ENCODE data around the gene PIP5K1B.

The PIP5K1B gene

GRCh38 chr9:68949271-68950000, 244.4 kb downstream of the PIP5K1B start:
- Histone ChIP-seq H3K36me3 (ENCODE audit: control insufficient read depth, insufficient read depth, low read length) (no peaks in the 10 kb centered on the region), H3K9ac (ENCODE audit: low read length) (no peak overlapping the region), H3K27ac (ENCODE audit: low read depth, low read length) (peak overlapping the region; percentile 1), H3K27me3 (ENCODE audit: control insufficient read depth, insufficient read depth, low read length) (no peaks in the 10 kb centered on the region), H3K4me3 (ENCODE audit: low read length) (no peak overlapping the region), H3K4me1 (ENCODE audit: control insufficient read depth, insufficient read depth, low read length) (no peaks in the 10 kb centered on the region)

DNA sequence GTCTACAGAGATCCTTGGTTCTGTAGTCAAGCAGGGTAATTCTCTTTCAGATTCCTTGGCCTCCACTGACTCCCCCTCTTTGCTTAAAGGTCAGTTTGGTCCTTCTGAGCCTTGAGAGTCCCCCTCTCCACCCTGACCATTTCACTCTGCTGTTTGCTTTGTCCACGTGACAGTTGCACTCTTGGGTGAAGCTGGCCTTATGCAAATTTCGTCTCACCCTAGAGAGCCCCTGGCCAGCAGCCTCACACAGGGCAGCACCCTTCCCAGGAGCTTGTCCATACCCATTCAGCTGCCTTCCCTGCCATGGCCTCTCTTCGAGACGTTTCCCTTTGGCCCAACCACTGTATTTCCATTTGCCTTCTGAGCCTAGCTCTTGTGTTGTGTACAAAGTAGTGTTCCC, 245.1 kb downstream of the PIP5K1B start:
- Histone ChIP-seq H3K27me3 (ENCODE audit: control insufficient read depth, insufficient read depth, low read length) (no peaks in the 10 kb centered on the region), H3K27ac (ENCODE audit: low read depth, low read length) (peak overlapping the region; percentile 1), H3K4me1 (ENCODE audit: control insufficient read depth, insufficient read depth, low read length) (peaks cover 5% of the 10 kb centered on the region), H3K36me3 (ENCODE audit: control insufficient read depth, insufficient read depth, low read length) (no peaks in the 10 kb centered on the region), H3K4me3 (ENCODE audit: low read length) (no peak overlapping the region), H3K9ac (ENCODE audit: low read length) (no peak overlapping the region)

DNA sequence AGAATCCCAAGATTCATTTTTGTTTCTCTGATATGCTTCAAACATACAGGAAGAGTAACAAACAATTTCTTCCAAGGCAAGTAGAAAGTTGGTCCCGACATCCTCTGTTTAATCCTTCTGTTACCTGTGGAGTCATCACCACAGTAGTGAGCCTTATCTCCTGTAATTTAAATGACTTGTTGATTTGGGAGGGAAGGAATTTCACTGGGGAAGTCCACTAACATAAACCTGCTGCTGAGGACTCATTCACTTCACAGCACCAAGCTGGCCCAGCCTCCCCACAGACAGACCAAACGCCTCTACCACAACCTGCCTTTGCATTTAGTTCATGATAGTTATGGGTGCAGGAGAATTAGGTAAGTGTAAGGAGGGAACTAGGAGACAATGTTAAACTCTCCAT, 245.6 kb downstream of the PIP5K1B start:
- H3K4me3 ChIP-seq (ENCODE audit: low read length), result no peak overlapping the region
- no peak overlapping the region for H3K27ac ChIP-seq (ENCODE audit: low read depth, low read length)
- H3K27me3 ChIP-seq (ENCODE audit: control insufficient read depth, insufficient read depth, low read length), result no peaks in the 10 kb centered on the region
- peaks cover 8% of the 10 kb centered on the region for H3K4me1 ChIP-seq (ENCODE audit: control insufficient read depth, insufficient read depth, low read length)
- no peaks in the 10 kb centered on the region for H3K36me3 ChIP-seq (ENCODE audit: control insufficient read depth, insufficient read depth, low read length)
- no peak overlapping the region for H3K9ac ChIP-seq (ENCODE audit: low read length)

DNA sequence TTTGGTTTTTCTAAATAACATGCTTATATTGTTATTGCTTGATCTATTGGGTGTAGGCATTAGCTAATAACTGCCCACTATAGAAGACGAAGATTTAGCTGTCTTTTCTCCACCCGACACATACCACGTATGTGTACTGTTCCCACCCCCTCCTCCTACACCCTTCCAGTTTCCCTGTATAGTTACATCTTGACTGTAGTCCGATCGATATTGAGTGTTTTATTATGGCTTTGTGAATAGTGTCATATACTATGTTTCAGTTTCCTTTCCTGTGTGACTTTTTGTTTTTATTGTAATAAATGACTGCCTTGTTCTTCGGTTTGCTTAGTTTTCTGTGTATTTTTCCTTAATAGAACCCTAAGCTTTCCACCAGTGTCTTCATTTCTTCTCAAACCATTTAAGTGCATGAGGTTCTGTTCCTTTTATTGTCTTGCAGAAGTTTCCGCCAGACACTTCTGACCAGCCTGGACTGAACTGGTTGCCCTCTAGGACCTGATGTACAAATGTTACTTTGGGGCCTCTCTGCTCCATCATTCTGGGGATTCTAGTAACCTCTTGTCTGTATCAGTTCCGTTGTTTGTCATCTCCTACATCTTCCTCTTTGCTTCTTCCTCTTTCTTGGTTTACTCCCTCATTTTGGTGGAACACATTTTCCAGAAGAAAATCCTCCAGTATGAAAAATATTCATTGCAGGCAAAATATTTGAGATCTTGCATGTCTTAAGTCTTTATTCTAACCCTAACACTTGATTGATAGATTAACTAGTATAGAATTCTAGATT, 247.0 kb downstream of the PIP5K1B start:
- H3K27ac ChIP-seq (ENCODE audit: low read depth, low read length), result no peak overlapping the region
- no peaks in the 10 kb centered on the region for H3K27me3 ChIP-seq (ENCODE audit: control insufficient read depth, insufficient read depth, low read length)
- H3K4me3 ChIP-seq (ENCODE audit: low read length), result no peak overlapping the region
- H3K36me3 ChIP-seq (ENCODE audit: control insufficient read depth, insufficient read depth, low read length), result no peaks in the 10 kb centered on the region
- H3K4me1 ChIP-seq (ENCODE audit: control insufficient read depth, insufficient read depth, low read length), result peaks cover 8% of the 10 kb centered on the region
- no peak overlapping the region for H3K9ac ChIP-seq (ENCODE audit: low read length)

DNA sequence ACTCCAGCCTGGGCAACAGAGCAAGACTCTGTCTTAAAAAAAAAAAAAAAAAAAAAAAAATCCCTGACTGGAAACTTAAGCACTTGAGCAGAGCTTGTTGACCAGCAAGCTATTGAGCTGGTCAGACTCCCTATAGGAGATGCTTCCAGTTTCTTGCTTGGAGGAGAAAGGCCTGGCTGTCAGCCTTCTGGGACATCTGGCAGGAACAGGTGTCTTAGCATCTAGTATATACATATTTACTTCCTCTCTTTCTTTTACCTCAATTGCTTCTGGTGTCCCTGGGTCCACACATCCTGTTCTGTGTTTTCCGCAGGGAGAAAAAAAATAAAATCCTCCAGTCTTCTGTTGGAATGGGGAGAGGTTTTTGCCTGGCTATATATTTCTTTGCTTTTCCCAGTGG, 248.7 kb downstream of the PIP5K1B start:
- H3K36me3 ChIP-seq (ENCODE audit: control insufficient read depth, insufficient read depth, low read length), result no peaks in the 10 kb centered on the region
- no peaks in the 10 kb centered on the region for H3K27me3 ChIP-seq (ENCODE audit: control insufficient read depth, insufficient read depth, low read length)
- no peak overlapping the region for H3K4me3 ChIP-seq (ENCODE audit: low read length)
- H3K9ac ChIP-seq (ENCODE audit: low read length), result no peak overlapping the region
- peaks cover 8% of the 10 kb centered on the region for H3K4me1 ChIP-seq (ENCODE audit: control insufficient read depth, insufficient read depth, low read length)
- H3K27ac ChIP-seq (ENCODE audit: low read depth, low read length), result no peak overlapping the region

GRCh38 chr9:68955330-68955729, 250.3 kb downstream of the PIP5K1B start:
- peaks cover 8% of the 10 kb centered on the region for H3K4me1 ChIP-seq (ENCODE audit: control insufficient read depth, insufficient read depth, low read length)
- H3K4me3 ChIP-seq (ENCODE audit: low read length), result no peak overlapping the region
- H3K36me3 ChIP-seq (ENCODE audit: control insufficient read depth, insufficient read depth, low read length), result no peaks in the 10 kb centered on the region
- H3K27ac ChIP-seq (ENCODE audit: low read depth, low read length), result peak overlapping the region; percentile 44
- no peaks in the 10 kb centered on the region for H3K27me3 ChIP-seq (ENCODE audit: control insufficient read depth, insufficient read depth, low read length)
- no peak overlapping the region for H3K9ac ChIP-seq (ENCODE audit: low read length)

GRCh38 chr9:68957479-68957878, 252.4 kb downstream of the PIP5K1B start:
- no peak overlapping the region for H3K27ac ChIP-seq (ENCODE audit: low read depth, low read length)
- H3K9ac ChIP-seq (ENCODE audit: low read length), result no peak overlapping the region
- H3K27me3 ChIP-seq (ENCODE audit: control insufficient read depth, insufficient read depth, low read length), result no peaks in the 10 kb centered on the region
- H3K36me3 ChIP-seq (ENCODE audit: control insufficient read depth, insufficient read depth, low read length), result no peaks in the 10 kb centered on the region
- peaks cover 8% of the 10 kb centered on the region for H3K4me1 ChIP-seq (ENCODE audit: control insufficient read depth, insufficient read depth, low read length)
- H3K4me3 ChIP-seq (ENCODE audit: low read length), result no peak overlapping the region

DNA sequence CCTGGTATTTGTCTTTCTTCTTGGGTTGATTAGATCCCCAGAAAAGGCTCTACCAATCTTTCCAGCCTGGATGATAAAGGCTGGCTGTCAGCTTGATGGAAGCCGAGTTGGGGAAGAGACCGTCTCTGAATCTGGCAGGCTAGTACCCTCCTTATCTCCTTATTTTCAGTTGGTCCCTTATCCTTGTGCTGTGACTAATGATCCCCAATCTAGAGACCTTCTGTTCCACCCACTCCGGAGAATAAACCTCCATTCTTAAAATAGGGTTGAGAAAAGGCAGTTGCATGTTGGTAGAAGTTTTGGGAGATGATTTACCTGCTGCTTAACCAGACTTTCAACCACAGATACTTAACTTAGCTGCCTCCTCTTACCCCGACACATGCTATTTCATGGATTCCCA, 256.5 kb downstream of the PIP5K1B start:
- no peak overlapping the region for H3K27ac ChIP-seq (ENCODE audit: low read depth, low read length)
- no peaks in the 10 kb centered on the region for H3K27me3 ChIP-seq (ENCODE audit: control insufficient read depth, insufficient read depth, low read length)
- H3K4me3 ChIP-seq (ENCODE audit: low read length), result no peak overlapping the region
- H3K36me3 ChIP-seq (ENCODE audit: control insufficient read depth, insufficient read depth, low read length), result no peaks in the 10 kb centered on the region
- no peak overlapping the region for H3K9ac ChIP-seq (ENCODE audit: low read length)
- no peaks in the 10 kb centered on the region for H3K4me1 ChIP-seq (ENCODE audit: control insufficient read depth, insufficient read depth, low read length)

GRCh38 chr9:68963416-68963815, 258.4 kb downstream of the PIP5K1B start:
- no peaks in the 10 kb centered on the region for H3K36me3 ChIP-seq (ENCODE audit: control insufficient read depth, insufficient read depth, low read length)
- H3K4me1 ChIP-seq (ENCODE audit: control insufficient read depth, insufficient read depth, low read length), result no peaks in the 10 kb centered on the region
- H3K4me3 ChIP-seq (ENCODE audit: low read length), result no peak overlapping the region
- no peaks in the 10 kb centered on the region for H3K27me3 ChIP-seq (ENCODE audit: control insufficient read depth, insufficient read depth, low read length)
- no peak overlapping the region for H3K9ac ChIP-seq (ENCODE audit: low read length)
- no peak overlapping the region for H3K27ac ChIP-seq (ENCODE audit: low read depth, low read length)

DNA sequence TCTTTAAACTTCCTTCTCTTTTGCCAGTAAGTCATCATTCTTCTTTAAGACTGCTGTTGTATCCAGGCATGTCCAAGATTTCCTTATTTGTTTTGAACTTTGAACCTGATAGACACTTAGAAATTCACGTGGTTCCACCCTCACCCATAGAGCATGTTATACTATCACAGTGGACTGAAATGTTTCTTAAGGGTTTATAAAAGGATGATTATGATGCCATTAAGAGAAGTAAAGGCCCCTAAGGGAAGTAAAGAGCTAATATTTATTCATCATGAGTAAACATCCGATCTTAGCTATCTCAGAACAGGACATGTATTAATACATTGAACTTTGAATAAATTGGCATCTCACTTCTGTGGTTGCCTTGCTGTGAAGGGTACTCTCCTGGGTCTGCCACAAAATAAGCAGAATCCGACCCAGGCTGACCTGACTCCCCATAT, 259.1 kb downstream of the PIP5K1B start:
- no peak overlapping the region for H3K4me3 ChIP-seq (ENCODE audit: low read length)
- no peaks in the 10 kb centered on the region for H3K27me3 ChIP-seq (ENCODE audit: control insufficient read depth, insufficient read depth, low read length)
- H3K36me3 ChIP-seq (ENCODE audit: control insufficient read depth, insufficient read depth, low read length), result no peaks in the 10 kb centered on the region
- H3K9ac ChIP-seq (ENCODE audit: low read length), result no peak overlapping the region
- no peaks in the 10 kb centered on the region for H3K4me1 ChIP-seq (ENCODE audit: control insufficient read depth, insufficient read depth, low read length)
- no peak overlapping the region for H3K27ac ChIP-seq (ENCODE audit: low read depth, low read length)

GRCh38 chr9:68964765-68965164, 259.7 kb downstream of the PIP5K1B start:
- H3K27me3 ChIP-seq (ENCODE audit: control insufficient read depth, insufficient read depth, low read length), result no peaks in the 10 kb centered on the region
- no peak overlapping the region for H3K9ac ChIP-seq (ENCODE audit: low read length)
- no peaks in the 10 kb centered on the region for H3K36me3 ChIP-seq (ENCODE audit: control insufficient read depth, insufficient read depth, low read length)
- peak overlapping the region; percentile 14 for H3K4me3 ChIP-seq (ENCODE audit: low read length)
- H3K27ac ChIP-seq (ENCODE audit: low read depth, low read length), result no peak overlapping the region
- H3K4me1 ChIP-seq (ENCODE audit: control insufficient read depth, insufficient read depth, low read length), result no peaks in the 10 kb centered on the region

GRCh38 chr9:68966496-68966944, 261.5 kb downstream of the PIP5K1B start:
- Histone ChIP-seq H3K4me3 (ENCODE audit: low read length) (no peak overlapping the region), H3K27ac (ENCODE audit: low read depth, low read length) (no peak overlapping the region), H3K4me1 (ENCODE audit: control insufficient read depth, insufficient read depth, low read length) (no peaks in the 10 kb centered on the region), H3K9ac (ENCODE audit: low read length) (no peak overlapping the region), H3K36me3 (ENCODE audit: control insufficient read depth, insufficient read depth, low read length) (no peaks in the 10 kb centered on the region), H3K27me3 (ENCODE audit: control insufficient read depth, insufficient read depth, low read length) (no peaks in the 10 kb centered on the region)
